ENCODE measurements around the gene CHRD. TPM values are rescaled to one million over a fixed set of nuclear protein-coding genes. Genes with fewer than 3 reads are reported as not detected.

Gene CHRD
- total RNA-seq, 2 experiments from 2014 or later, result 0.22 TPM; not detected in 1

- Histone ChIP-seq H3K4me1 (ENCODE audit: insufficient read depth, low read length) (no peaks in the 10 kb centered on the region), H3K27me3 (ENCODE audit: control insufficient read depth in 1 of 2, insufficient read depth in 2 of 2, low read length in 2 of 2) (peaks cover 0 to 3% of the 10 kb centered on the region in 2 experiments), H3K36me3 (ENCODE audit: insufficient read depth, low read length) (no peaks in the 10 kb centered on the region), H3K4me3 (ENCODE audit: low read length) (no peak overlapping the region), H3K9me3 (ENCODE audit: control insufficient read depth in 1 of 2, insufficient read depth in 1 of 2, low read length in 2 of 2) (peaks cover 0 to 5% of the 10 kb centered on the region in 2 experiments), H3K27ac (ENCODE audit: low read depth in 1 of 2, low read length in 2 of 2) (no peak overlapping the region)
- Mint-ChIP-seq H3K4me3 (no peak overlapping the region), H3K4me1 (ENCODE audit: low read depth) (no peaks in the 10 kb centered on the region), H3K27ac (no peak overlapping the region), H3K27me3 (peaks cover 20% of the 10 kb centered on the region), H3K36me3 (ENCODE audit: low read depth) (no peaks in the 10 kb centered on the region), H3K9me3 (no peaks in the 10 kb centered on the region)
- POLR2A ChIA-PET, result no interaction called here
- CTCF ChIA-PET, result no interaction called here
- intact Hi-C loops (cut with DNase I, micrococcal nuclease), result no loop called here
- TF ChIP-seq, protein P1, sequence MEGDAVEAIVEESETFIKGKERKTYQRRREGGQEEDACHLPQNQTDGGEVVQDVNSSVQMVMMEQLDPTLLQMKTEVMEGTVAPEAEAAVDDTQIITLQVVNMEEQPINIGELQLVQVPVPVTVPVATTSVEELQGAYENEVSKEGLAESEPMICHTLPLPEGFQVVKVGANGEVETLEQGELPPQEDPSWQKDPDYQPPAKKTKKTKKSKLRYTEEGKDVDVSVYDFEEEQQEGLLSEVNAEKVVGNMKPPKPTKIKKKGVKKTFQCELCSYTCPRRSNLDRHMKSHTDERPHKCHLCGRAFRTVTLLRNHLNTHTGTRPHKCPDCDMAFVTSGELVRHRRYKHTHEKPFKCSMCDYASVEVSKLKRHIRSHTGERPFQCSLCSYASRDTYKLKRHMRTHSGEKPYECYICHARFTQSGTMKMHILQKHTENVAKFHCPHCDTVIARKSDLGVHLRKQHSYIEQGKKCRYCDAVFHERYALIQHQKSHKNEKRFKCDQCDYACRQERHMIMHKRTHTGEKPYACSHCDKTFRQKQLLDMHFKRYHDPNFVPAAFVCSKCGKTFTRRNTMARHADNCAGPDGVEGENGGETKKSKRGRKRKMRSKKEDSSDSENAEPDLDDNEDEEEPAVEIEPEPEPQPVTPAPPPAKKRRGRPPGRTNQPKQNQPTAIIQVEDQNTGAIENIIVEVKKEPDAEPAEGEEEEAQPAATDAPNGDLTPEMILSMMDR (IDR thresholded peaks at IDR 0.05), result no peak
- ATAC-seq (ENCODE audit: poor library complexity) (no peak), DNase-seq (no peak)
Measured at GRCh38 chr3:184426691-184427141, 46.9 kb downstream of the CHRD start.

DNA sequence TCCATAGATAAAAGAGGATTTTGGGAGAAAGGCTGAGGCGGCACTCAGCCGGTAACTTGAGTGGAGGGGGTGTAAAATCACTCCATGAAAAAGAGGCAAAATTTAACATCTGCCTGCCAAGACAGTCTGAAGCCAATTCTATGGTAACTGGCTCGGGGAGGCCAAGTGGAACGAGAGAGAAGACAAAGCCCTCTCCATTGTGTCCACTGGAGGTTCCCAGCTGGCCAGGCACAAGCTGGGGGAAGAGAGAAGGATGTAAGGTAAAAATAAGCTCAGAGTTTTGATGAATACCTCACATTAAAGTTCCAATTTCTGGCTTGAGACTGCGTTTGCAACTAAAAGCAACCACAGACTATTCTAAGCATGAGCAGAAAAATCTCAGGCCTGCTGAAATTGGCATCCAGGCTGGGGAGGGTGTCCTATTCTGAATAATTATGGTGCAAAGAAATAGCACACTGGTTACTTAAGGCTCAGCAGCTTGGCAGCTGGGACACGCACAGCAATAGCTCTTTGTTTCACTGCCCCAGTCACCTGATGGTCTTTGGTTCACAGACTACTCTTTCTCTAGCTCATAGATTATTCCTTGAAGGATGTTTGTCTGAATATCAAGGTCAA is 48.8 kb downstream of the CHRD start:
- intact Hi-C loops (cut with DNase I, micrococcal nuclease), result no loop called here
- Histone ChIP-seq H3K27me3 (ENCODE audit: control insufficient read depth in 1 of 2, insufficient read depth in 2 of 2, low read length in 2 of 2) (peaks cover 0 to 3% of the 10 kb centered on the region in 2 experiments), H3K9me3 (ENCODE audit: control insufficient read depth in 1 of 2, insufficient read depth in 1 of 2, low read length in 2 of 2) (peaks cover 0 to 5% of the 10 kb centered on the region in 2 experiments), H3K4me1 (ENCODE audit: insufficient read depth, low read length) (no peaks in the 10 kb centered on the region), H3K27ac (ENCODE audit: low read depth in 1 of 2, low read length in 2 of 2) (no peak overlapping the region), H3K36me3 (ENCODE audit: insufficient read depth, low read length) (no peaks in the 10 kb centered on the region), H3K4me3 (ENCODE audit: low read length) (no peak overlapping the region)
- TF ChIP-seq, protein P1 (IDR thresholded peaks at IDR 0.05), result no peak
- ChIA-PET CTCF (no interaction called here), POLR2A (no interaction called here)
- Mint-ChIP-seq H3K4me3 (no peak overlapping the region), H3K9me3 (no peaks in the 10 kb centered on the region), H3K27me3 (peaks cover 17% of the 10 kb centered on the region), H3K27ac (no peak overlapping the region), H3K4me1 (ENCODE audit: low read depth) (no peaks in the 10 kb centered on the region), H3K36me3 (ENCODE audit: low read depth) (no peaks in the 10 kb centered on the region)
- ATAC-seq (ENCODE audit: poor library complexity) (no peak), DNase-seq (no peak)

- POLR2A ChIA-PET, result no interaction called here
- CTCF ChIA-PET, result interaction anchor here (1.0 kb wide), 1 partner anchor 58 kb away, joined by 3 read pairs; no protein-coding TSS in a partner anchor
- TF ChIP-seq, protein P1 (IDR thresholded peaks at IDR 0.05), result no peak
Measured at GRCh38 chr3:184429786-184430185, 49.9 kb downstream of the CHRD start.

More at GRCh38 chr3:184429786-184430185, 49.9 kb downstream of the CHRD start:
- intact Hi-C loops (cut with DNase I, micrococcal nuclease), result no loop called here
- H3K4me3 Mint-ChIP-seq, result no peak overlapping the region
- no peak overlapping the region for H3K4me3 ChIP-seq (ENCODE audit: low read length)
- no peaks in the 10 kb centered on the region for H3K4me1 ChIP-seq (ENCODE audit: insufficient read depth, low read length)
- peaks cover 15% of the 10 kb centered on the region for H3K27me3 Mint-ChIP-seq
- no peaks in the 10 kb centered on the region for H3K36me3 Mint-ChIP-seq (ENCODE audit: low read depth)
- DNase-seq, result no peak
- H3K36me3 ChIP-seq (ENCODE audit: insufficient read depth, low read length), result no peaks in the 10 kb centered on the region
- ATAC-seq (ENCODE audit: poor library complexity), result no peak
- H3K27ac ChIP-seq (ENCODE audit: low read depth in 1 of 2, low read length in 2 of 2), result no peak overlapping the region
- peaks cover 0 to 3% of the 10 kb centered on the region in 2 experiments for H3K27me3 ChIP-seq (ENCODE audit: control insufficient read depth in 1 of 2, insufficient read depth in 2 of 2, low read length in 2 of 2)
- H3K4me1 Mint-ChIP-seq (ENCODE audit: low read depth), result no peaks in the 10 kb centered on the region
- H3K27ac Mint-ChIP-seq, result no peak overlapping the region
- peaks cover 0 to 5% of the 10 kb centered on the region in 2 experiments for H3K9me3 ChIP-seq (ENCODE audit: control insufficient read depth in 1 of 2, insufficient read depth in 1 of 2, low read length in 2 of 2)
- H3K9me3 Mint-ChIP-seq, result no peaks in the 10 kb centered on the region
